Measurements from ENCODE around the gene MINPP1.

MINPP1 gene

DNA sequence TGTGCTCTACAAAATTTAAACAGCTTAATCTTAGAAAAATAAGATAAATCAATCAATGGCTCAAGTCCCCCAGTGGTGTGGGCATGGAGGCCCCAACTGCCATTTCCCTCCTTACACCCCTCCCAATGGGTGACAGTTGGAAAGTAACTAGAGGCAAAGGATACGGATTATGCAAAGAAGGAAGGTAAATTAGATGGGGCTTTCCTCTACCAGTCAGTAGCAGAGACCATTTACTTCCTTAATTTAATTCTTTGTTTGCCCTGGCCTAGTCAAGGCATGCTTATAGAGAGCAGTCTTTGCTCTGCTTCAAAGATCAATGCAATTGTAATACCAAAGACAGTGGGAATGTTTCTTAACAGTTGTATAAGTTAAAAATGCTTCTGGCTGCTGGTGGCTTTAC is 91.7 kb downstream of the MINPP1 start:
- no peak for DNase-seq (ENCODE audit: extremely low spot score)
- ChIA-PET POLR2A (interaction anchor here (0.9 kb wide), 1 partner anchor 19 kb away, joined by 3 read pairs; no protein-coding TSS in a partner anchor), CTCF (no interaction called here)
- TF ChIP-seq FOXM1 (IDR thresholded peaks at IDR 0.05; ENCODE audit: borderline replicate concordance) (no peak), CTBP1 (IDR thresholded peaks at IDR 0.05; ENCODE audit: borderline replicate concordance) (no peak), ZNF384 (IDR thresholded peaks at IDR 0.05) (no peak), HDGF (IDR thresholded peaks at IDR 0.05; ENCODE audit: borderline replicate concordance) (no peak), L3MBTL2 (conservative IDR thresholded peaks at IDR 0.05) (no peak)
- TF ChIP-seq, protein P1, sequence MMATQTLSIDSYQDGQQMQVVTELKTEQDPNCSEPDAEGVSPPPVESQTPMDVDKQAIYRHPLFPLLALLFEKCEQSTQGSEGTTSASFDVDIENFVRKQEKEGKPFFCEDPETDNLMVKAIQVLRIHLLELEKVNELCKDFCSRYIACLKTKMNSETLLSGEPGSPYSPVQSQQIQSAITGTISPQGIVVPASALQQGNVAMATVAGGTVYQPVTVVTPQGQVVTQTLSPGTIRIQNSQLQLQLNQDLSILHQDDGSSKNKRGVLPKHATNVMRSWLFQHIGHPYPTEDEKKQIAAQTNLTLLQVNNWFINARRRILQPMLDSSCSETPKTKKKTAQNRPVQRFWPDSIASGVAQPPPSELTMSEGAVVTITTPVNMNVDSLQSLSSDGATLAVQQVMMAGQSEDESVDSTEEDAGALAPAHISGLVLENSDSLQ (IDR thresholded peaks at IDR 0.05) = no peak

DNA sequence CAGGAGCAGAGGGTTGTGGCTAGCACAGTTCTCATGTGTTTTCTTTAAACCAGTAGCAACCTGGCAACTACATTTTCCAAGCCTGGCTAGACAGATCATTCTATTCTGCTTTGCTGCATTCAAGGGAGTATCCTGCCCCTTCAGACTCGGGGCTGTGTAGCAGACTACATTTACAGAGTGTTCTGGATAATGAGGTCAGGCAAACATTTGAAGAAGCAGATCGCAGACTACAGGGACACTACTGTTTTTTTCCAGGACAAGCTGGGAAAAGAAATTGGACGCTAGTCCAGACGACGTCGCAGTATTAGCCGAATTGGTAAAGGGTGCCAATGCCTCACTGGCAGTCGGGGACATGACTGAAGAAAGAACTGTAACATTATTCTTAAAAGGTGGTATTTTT is 94.0 kb downstream of the MINPP1 start:
- TF ChIP-seq NFRKB (IDR thresholded peaks at IDR 0.05) = no peak
- TF ChIP-seq SUZ12 (IDR thresholded peaks at IDR 0.05) = no peak
- TF ChIP-seq ZNF384 (IDR thresholded peaks at IDR 0.05) = no peak
- TF ChIP-seq, protein P1 (IDR thresholded peaks at IDR 0.05) = no peak
- no peak for TF ChIP-seq ELF4 (IDR thresholded peaks at IDR 0.05)
- TF ChIP-seq FOXK2 (IDR thresholded peaks at IDR 0.05) = no peak
- TF ChIP-seq L3MBTL2 (conservative IDR thresholded peaks at IDR 0.05) = no peak
- TF ChIP-seq HDGF (IDR thresholded peaks at IDR 0.05; ENCODE audit: borderline replicate concordance) = no peak
- ChIA-PET POLR2A (no interaction called here), CTCF (no interaction called here)
- DNase-seq (ENCODE audit: extremely low spot score) = no peak

DNA sequence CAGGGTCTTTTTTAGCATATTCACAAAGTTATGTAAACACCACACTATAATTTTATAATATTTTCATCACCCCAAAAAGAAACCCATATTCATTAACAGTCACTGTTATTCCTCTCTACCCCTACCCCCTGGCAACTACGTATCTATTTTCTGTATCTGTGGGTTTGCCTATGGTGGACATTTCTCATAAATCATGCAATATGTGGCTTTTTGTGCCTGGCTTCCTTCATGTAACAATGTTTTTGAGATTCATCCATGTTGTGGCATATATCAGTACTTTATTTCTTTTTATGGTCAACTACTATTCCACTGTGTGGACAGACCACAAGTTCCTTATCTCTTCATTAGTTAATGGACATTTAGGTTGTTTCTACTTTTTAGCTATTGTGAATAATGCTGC is 95.9 kb downstream of the MINPP1 start:
- no peak for DNase-seq (ENCODE audit: extremely low spot score)
- ChIA-PET POLR2A (no interaction called here), CTCF (no interaction called here)
- TF ChIP-seq ELF4 (IDR thresholded peaks at IDR 0.05) = no peak
- no peak for TF ChIP-seq HDGF (IDR thresholded peaks at IDR 0.05; ENCODE audit: borderline replicate concordance)
- TF ChIP-seq BHLHE40 (IDR thresholded peaks at IDR 0.05; ENCODE audit: borderline replicate concordance) = no peak
- TF ChIP-seq FOXM1 (IDR thresholded peaks at IDR 0.05; ENCODE audit: borderline replicate concordance) = no peak
- no peak for TF ChIP-seq ARNT (IDR thresholded peaks at IDR 0.05)
- TF ChIP-seq SUZ12 (IDR thresholded peaks at IDR 0.05) = no peak
- no peak for TF ChIP-seq NFRKB (IDR thresholded peaks at IDR 0.05)
- TF ChIP-seq TARDBP (IDR thresholded peaks at IDR 0.05) = no peak
- no peak for TF ChIP-seq FOXK2 (IDR thresholded peaks at IDR 0.05)
- TF ChIP-seq CTBP1 (IDR thresholded peaks at IDR 0.05; ENCODE audit: borderline replicate concordance) = no peak
- TF ChIP-seq FOXA1 (IDR thresholded peaks at IDR 0.05) = no peak
- TF ChIP-seq, protein P1 (IDR thresholded peaks at IDR 0.05) = no peak
- TF ChIP-seq LEF1 (IDR thresholded peaks at IDR 0.05; ENCODE audit: borderline replicate concordance) = no peak
- no peak for TF ChIP-seq SP1 (IDR thresholded peaks at IDR 0.05)
- TF ChIP-seq ZNF384 (IDR thresholded peaks at IDR 0.05) = no peak
- TF ChIP-seq L3MBTL2 (conservative IDR thresholded peaks at IDR 0.05) = no peak
